RKO (cell line): ENCODE measurements around the gene PLA2G15.
A peak's percentile ranks its signal among the peaks of the same experiment; 100 is the strongest.

ENCODE experiments used
- DNase-seq: peaks from one replicate; pipeline ENCODE4 v3.0.0-alpha.2; 2016; ENCODE audit warnings: low spot score

Gene PLA2G15

DNA sequence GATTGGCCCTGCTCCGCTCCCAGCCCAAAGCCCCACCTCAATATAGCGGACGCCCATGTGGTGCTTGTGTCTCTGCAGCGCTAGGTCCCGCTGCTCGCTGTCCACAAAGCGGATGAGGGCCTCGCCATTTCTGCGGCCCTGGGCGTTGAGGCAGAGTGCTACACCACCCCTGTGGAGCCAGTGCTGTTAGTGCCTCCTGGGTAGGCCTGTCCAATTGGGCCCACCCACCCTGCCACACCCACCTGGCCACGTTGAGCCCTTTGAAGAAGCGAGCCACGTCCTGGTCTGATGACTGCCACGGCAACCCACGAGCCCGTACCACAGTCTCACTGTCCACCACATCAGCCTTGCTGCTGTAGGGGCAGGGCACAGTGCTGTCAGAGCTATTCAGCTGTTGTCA lies 12.8 kb upstream of the PLA2G15 start:
- DNase-seq = no peak

DNA sequence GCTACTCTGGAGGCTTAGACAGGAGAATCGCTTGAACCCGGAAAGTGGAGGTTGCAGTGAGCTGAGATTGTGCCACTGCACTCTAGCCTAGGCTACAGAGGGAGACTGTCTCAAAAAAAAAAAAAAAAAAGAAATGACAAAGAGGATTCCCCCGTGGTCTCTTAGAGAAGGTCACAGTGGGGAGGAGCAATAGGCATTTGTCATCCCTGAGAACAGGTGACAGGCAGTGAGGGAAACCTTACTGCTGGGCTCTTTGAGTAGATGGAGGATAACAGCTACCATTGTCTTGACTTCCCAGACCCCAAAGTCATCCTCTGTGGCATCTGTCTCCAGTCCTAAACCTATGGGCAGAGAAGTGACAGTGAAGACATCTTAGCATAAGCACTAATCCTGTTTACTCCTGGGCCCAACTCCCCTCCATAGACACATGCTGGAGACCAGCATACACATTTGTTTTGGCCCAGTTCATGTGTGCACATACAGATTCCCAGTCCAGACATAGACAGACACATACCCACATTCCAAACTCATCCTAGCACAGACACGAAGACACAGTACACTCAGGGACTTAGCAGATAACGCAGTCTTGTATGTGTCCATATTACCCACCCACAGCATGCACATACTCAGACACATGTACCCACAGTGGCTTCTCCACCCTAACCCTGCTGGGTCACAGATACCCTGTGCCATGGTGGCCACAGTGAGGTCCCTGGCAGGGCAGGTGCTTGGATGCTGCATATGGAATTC lies 11.9 kb upstream of the PLA2G15 start:
- DNase-seq = no peak

- no peak for DNase-seq
These were observed 11.4 kb upstream of the PLA2G15 start for GRCh38 chr16:68233835-68234187.

GRCh38 chr16:68234188-68235107 lies 10.7 kb upstream of the PLA2G15 start:
- DNase-seq = peak; percentile 51

DNA sequence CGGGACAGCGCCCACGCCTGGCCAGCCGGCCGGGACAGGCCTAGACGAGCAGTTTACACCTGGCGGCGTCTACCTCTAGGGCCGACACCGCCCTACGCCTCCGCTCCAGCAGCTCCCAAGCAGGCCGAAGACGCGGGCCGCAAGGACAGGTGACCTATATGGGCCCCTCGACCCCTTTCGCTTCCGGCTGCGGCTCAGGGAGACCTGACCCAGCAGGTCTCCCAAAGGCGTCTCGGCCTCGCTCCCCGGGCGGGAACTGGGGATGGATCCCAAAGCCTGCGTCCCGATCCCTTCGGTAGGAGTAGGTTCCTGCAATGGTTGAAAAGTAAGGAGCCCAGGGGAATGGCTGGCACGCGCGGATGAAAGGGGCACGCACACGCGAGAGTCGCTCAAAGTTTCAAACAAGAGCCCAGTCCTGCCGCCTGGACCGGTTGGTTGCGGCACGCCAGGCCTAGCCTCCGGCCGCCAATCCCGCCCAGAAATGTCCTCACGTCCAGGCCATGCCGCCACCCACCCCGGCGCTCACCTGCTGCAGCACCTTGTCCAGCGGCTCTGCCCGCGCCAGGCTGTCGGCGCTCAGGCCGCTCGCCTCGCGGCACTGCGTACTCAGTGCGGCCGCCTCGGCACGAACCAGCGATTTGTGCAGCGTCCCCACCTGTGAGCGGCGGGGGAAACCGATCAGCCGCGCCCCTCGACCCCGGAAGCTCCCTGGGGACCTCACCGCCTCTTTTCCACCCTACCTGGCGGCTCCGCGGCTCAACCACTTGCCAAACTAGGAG lies 9.9 kb upstream of the PLA2G15 start:
- peak; percentile 55 for DNase-seq

- DNase-seq = no peak
These were observed 9.4 kb upstream of the PLA2G15 start, which contains the start of gene ESRP2 for GRCh38 chr16:68235887-68236136. TSS of gene ESRP2 (minus strand) at chr16:68236127. CDS start at chr16:68236045, 82 bp downstream.

DNA sequence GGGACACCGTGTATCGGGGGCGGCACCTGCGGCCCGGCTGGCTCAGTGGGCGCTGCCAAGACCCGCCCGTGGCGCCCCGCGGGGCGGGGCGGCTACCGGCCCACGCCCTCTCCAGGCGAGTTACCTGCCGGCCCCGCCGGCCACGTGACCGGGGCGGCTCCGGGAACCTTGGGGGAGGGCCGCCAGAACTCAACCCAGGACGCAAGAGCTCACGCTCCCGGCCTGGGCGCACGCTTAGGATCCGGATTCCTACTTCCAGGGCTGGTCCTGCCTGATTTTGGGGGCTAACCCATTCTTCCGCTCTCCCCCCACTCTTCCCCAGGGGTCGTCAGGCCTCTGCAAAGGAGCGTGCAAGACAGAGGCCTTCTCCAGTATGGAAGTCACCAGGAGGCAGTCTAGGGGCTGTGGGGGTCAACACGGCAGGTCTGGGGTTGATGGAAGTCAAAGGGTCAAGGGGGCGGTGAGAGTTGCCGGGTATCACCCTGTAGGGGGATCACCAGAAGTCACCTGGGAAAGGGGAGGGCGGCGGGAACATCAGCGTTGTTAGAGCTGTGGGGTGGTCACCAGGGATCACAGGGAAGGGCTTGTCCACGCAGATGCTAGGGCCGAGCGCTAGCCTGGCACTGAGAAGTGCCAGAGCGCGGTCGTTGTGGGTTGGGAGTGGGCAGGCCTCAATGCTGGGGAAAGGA lies 8.9 kb upstream of the PLA2G15 start:
- peak; percentile 72 for DNase-seq

DNA sequence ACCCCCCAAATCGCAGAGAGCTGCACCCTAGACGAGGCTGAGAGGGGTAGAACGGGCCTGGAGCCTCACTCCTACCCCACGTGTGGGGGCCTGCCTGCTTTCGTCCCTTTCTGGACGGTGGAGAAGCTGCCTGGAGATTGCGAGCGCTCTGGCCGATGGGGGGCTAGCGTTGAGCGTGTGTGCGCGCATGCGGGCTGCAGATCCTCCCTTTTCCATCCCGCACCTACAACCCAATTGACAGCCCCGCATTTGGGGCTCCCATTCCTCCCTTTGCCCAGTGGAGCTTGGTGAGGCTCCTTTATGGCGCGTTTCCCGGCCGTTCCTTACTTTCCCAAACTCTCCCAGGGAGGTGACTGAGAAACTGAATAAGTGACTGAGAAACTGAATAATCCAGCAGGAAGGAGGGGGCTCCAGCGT lies 8.3 kb upstream of the PLA2G15 start:
- no peak for DNase-seq

- peak; percentile 99 for DNase-seq
These were observed 7.7 kb upstream of the PLA2G15 start for GRCh38 chr16:68237243-68238028.

DNA sequence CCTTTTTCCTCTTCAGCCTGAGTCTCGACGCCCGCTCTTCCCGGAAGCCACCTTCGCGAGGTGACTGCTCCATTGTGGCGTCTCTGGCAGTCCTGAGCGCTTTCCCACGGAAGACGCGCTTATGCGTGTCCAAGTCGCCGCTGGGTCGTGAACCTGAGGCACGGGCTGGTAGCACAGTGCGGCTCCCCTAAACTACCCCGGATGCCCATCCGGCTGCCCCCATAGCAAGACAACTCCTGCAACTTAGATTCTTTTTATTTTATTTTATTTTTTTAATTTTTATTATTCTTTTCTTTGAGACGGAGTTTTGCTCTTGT lies 7.2 kb upstream of the PLA2G15 start:
- no peak for DNase-seq

DNA sequence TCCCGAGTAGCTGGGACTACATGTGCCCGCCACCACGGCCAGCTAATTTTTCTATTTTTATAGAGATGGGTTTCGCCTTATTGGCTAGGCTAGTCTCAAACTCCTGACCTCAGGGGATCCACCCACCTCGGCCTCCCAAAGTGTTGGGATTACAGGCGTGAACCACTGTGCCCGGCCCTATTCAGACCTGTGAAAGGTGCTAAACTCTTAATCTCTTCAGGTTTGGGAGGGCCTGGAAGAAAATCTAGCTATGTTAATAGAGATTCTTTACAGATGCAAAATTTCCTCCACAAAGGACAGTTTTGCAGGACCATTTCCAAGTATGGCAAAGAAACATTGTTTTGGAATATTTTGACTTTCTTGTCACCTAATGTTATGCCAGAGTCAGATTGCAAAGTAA lies 3.1 kb upstream of the PLA2G15 start:
- DNase-seq = no peak

DNA sequence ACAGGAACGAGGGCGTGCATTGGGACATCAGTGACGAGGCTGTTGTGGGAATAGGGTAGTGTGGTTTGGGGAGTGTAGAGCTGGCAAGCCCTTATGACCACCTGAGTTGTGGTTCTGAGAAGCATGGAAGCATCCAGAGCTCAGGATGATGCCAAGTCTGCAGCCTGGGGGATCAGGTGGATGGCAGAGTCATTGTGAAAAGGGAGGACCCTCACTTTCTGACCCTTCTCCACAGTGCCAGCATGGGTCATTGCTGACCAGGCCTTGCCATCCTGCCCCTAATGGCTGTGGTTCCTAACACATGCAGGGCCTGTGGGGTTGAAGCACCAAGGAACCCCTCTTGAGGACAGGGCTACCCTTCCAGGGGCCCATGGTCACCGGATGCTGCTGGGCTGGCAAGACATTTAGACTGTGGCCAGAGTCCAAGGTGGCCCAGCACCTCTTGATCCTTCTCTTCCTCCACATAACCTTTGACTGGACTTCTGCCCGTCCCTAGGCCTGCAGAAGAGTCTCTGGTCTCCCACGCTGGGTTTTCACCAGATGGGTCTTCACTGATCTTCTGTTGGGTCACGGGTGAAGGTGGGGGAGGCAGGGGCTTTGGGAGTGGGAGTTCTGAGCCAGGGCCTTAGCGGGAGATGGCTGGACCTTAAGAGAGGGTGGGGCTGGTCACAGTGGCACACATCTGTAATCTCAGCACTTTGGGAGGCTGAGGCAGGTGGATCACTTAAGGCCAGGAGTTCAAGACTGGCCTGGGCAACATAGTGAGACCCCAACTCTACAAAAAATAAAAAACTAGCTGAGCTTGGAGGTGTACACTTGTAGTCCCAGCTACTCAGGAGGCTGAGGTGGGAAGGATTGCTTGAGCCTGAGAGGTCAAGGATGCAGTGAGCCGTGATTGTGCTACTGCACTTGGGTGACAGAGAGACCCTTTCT lies 2.0 kb upstream of the PLA2G15 start:
- no peak for DNase-seq

DNA sequence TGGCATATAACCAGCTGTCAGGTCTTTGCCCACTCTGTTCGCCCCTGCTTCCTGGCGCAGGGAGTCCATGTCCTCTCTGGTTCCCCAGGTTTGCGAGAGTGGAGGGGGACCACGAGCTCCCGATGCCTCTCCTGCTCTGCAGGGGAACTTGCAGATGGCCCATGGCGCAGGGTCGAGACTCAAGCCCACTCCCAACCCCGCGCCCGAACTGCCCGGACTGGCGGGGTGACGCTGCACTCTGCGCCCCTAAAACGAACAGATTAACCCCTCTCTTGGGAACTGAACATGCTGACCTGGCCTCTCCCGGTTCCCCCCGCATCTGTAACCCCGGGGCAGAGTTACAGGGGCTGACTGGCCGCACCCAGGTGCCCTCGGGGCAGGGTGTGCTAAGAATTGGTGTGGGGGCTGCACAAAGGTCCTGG lies 681 bp upstream of the PLA2G15 start:
- DNase-seq = no peak

DNA sequence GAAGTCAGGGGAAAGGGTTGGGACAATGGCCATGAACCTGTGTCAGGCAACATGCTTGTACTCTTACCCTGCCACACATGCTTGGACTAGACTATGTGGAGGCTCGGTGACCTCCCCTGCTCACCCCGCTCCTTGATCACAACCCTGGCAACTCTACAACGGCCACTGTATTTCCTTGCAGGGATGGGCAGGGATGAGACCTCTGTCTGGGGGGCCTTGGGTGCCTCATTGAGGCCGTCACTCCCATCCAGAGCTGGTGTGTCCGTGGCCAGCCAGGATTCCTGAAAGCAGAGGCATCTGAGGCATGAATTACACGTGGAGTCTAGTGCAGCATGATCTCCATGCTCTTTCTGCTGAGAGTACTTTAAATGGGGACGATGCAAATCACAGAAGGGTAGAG lies 948 bp downstream of the PLA2G15 start:
- no peak for DNase-seq

GRCh38 chr16:68246666-68247065 lies 1.5 kb downstream of the PLA2G15 start:
- no peak for DNase-seq

GRCh38 chr16:68247400-68247799 lies 2.2 kb downstream of the PLA2G15 start:
- DNase-seq = no peak

GRCh38 chr16:68247932-68248331 lies 2.8 kb downstream of the PLA2G15 start:
- DNase-seq = no peak

DNA sequence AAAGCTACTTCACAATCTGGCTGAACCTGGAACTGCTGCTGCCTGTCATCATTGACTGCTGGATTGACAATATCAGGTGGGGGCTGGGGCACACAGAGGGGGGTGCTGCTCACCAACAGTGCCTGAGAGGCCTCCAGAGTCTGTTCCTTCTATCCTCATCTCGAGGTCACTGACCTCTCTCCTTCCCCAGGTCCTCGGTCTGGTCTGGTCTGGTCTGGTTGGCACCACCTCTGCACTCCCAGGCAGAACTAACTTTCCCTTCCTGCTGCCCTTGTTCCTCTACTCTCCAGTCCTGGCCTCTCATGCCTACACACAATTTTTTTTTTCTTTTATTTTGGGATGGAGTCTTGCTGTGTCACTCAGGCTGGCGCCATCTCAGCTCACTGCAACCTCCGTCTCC lies 4.2 kb downstream of the PLA2G15 start:
- no peak for DNase-seq

- no peak for DNase-seq
These were observed 5.8 kb downstream of the PLA2G15 start for GRCh38 chr16:68250951-68251350.

- DNase-seq = no peak
These were observed 6.7 kb downstream of the PLA2G15 start for GRCh38 chr16:68251832-68252231.
